Posterior cingulate gyrus (tissue), 11 donors: Measurements from ENCODE around the gene SLC5A11.

ENCODE experiments used
- DNase-seq, 10 donors: peaks; one replicate each; pipeline versions ENCODE4 v3.0.0 to v3.0.0-alpha.2; 2020 to 2021; ENCODE audit warnings: mixed read lengths in 3 of 10
- intact Hi-C: fragments of 100-400 bp; cut with DNase I; formaldehyde crosslinking; loops from one replicate; pipeline ENCODE4 v1.15.1; 2023

Gene SLC5A11

GRCh38 chr16:24915019-24915418, 69.3 kb downstream of the SLC5A11 start:
- intact Hi-C loops: no loop called here
- DNase-seq: no peak

DNA sequence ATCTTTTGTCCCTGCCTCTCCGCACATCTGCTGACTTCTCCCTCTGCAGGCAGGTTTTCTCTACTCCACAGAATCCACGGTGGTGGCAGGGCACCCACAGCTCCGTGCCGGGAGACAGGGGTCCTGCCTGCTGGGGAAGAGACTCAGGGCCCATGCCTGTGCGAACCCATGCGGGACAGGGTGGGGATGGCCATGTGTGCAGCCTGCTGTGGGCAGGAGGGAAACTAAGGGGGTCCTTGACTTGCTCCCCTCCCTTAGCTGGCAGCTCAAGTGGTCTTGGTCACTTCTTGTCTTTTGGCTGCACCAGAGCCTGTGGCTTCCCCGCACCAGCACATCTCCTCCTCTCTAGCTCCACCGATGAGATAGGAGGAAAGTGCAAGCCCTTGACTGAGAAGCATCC, 69.8 kb downstream of the SLC5A11 start:
- intact Hi-C loops: no loop called here
- DNase-seq: no peak

DNA sequence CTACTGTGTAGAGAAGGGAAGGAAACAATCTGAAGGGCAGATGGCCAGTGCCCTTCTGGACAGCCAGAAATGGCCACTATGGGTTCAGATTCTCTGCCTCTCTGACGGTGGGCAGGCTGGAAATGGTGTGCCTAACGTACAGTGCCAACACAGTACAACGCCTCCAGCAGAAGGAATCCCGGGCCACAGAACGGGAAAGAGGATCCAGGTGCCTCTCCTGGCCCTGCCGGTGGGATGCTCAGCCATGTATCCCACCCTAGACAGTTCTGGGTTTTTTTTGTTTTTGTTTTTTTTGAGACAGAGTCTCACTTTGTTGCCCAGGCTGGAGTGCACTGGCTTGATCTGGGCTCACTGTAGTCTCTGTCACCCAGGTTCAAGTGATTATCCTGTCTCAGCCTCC, 71.5 kb downstream of the SLC5A11 start:
- DNase-seq: peak in 1 of 10 donors; percentile 13
- intact Hi-C loops: no loop called here

DNA sequence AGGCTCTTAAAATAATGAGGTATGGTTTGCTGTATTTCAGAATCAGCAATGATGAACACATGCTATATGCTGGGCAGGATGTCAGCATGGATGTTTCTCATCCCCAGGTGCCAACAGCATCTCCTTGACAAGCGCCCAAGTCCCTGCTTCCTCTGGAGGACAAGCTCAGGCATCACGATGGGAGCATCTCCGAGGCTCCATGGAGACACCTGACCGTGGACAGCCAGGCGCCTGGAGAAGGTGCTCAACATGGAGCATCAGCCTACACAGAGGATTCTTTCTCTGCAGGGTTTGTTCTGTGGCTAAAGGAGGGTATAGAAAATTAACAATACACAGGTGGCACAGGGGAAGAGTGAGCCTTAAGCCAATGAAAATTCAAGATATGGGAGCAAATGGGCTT, 72.1 kb downstream of the SLC5A11 start:
- intact Hi-C loops: no loop called here
- DNase-seq: peak in 1 of 10 donors; percentile 67

DNA sequence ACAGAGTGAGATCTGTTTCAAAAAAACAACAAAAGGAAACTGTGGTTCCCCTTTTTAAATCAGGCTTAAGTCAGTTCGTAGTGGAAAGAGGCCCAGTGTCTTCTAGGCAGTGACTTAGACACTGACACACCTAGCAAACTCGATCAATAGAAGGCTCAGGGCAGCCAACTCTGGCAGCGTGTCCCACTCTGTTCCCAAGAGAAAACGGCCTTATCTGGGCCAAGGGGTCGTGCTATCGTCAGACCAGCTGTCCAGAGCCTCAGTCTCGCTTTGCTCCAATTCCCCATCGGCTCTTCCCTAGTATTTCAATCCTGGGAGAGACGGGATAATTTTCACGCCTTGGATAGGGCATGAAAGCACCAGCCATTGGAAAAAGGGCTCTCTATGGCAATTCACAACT, 72.9 kb downstream of the SLC5A11 start:
- peak in 1 of 10 donors; percentile 52 for DNase-seq
- intact Hi-C loops: no loop called here

- peak in 1 of 10 donors; percentile 20 for DNase-seq
- intact Hi-C loops: no loop called here
These were observed 73.8 kb downstream of the SLC5A11 start for GRCh38 chr16:24919536-24919935.

GRCh38 chr16:24920568-24920967, 74.8 kb downstream of the SLC5A11 start:
- peak in 1 of 10 donors; percentile 14 for DNase-seq
- intact Hi-C loops: no loop called here

GRCh38 chr16:24921229-24921628, 75.5 kb downstream of the SLC5A11 start:
- DNase-seq: peak in 2 of 10 donors; percentile 14 to 25
- intact Hi-C loops: no loop called here

GRCh38 chr16:24925163-24925562, 79.4 kb downstream of the SLC5A11 start:
- peak in 1 of 10 donors; percentile 41 for DNase-seq
- intact Hi-C loops: no loop called here

DNA sequence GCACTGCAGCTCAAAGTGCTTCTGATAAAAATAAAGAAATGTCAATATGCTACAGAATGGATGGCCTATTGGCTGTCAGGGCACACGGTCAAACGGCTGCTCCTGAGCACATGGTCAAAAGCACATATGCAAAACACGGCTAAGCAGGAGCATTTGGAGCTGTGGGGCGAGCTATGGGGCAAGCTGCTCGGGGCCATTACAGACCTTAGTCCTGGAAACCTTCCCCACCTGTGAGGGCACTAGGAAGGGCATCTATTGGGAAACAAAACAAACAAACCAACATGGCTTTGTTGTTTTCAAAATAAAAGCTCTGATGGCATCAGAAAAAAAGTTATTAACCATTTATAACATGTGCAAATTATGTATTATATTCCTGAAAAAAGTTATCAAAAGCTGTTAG, 83.6 kb downstream of the SLC5A11 start:
- intact Hi-C loops: no loop called here
- peak in 1 of 10 donors; percentile 24 for DNase-seq

DNA sequence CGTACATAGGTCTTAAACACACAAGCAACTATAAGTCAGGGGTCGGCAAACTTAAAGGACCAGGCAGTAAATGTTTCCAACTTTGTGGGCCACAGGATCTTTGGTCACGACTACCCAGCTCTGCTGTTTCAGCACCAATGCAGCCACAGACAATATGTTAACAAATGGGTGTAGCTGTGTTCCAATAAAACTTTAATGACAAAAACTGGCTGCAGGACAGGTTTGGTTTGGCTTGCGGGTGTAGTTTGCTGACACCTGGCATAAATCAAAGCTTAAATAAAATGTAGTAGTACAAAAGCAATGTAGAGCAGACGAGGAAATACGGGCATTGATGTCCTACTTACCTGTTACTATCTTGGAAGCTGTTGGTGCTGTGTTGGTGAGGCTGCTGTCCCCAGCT, 84.7 kb downstream of the SLC5A11 start:
- DNase-seq: no peak
- intact Hi-C loops: no loop called here

DNA sequence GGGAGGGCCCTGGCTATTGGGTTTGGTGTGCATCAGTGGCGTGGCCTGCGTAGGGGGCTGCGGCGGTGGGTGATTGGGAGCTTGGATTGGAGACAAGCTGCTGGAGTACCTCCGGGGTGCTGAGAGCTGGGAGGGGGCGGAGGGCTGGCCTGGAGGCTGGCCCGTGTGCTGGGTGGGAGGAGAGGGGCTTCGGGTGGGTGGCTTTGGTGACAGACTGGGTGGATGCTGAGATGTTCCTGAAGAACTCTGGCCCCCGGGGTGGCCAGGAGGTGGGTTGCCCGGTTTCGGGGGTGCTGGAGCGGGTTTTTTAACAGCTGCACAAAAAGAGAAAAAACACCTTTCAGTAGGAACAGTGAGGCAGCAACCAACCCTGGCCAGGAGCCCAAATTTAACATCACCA, 85.3 kb downstream of the SLC5A11 start:
- intact Hi-C loops: no loop called here
- DNase-seq: peak in 1 of 10 donors; percentile 49

DNA sequence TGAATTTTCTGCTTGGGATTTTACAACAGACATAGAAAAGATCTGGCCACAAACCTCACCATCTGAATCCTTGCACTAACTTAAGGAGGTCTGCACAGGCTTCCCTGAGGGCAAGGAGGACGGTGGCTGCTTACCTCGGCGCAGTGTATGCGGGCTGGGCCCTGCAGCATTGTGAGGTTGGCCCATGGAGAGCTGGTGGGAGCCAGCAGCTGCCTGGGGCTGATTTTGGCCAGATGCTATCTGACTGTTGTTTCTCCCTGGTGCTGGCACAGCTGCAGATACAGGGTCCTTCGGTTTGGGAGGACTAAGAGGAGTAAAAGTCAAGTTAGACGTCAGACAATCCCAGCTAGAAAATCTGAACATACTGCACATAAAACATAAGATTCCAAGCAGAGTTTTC, 89.6 kb downstream of the SLC5A11 start:
- intact Hi-C loops: no loop called here
- DNase-seq: no peak

- DNase-seq: no peak
- intact Hi-C loops: no loop called here
These were observed 90.4 kb downstream of the SLC5A11 start for GRCh38 chr16:24936151-24936550.

GRCh38 chr16:24939224-24939623, 93.5 kb downstream of the SLC5A11 start:
- DNase-seq: no peak
- intact Hi-C loops: no loop called here

DNA sequence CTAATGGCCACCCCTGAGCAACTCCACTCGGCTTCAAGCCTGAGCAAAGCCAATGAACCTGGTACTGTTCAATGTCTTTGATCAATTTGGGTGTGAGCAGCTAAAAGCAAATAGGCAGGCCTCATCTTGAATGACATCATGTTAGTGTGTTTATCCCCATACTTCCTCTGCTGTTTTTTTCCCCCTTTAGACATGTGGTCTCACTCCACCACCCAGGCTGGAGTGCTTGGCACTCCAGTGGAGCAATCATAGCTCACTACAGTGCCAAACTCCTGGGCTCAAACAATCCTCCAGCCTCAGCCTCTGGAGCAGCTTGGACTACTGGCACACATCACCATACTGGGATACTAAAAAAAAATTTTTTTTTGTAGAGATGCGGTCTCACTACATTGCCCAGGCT, 94.0 kb downstream of the SLC5A11 start:
- intact Hi-C loops: no loop called here

GRCh38 chr16:24943471-24943870, 97.7 kb downstream of the SLC5A11 start:
- DNase-seq: no peak
- intact Hi-C loops: no loop called here

More for the DNA sequence above, 94.0 kb downstream of the SLC5A11 start:
- no peak for DNase-seq

GRCh38 chr16:24944206-24944605, 98.4 kb downstream of the SLC5A11 start:
- no peak for DNase-seq
- intact Hi-C loops: no loop called here

GRCh38 chr16:24946155-24946554, 100.4 kb downstream of the SLC5A11 start:
- intact Hi-C loops: no loop called here
- DNase-seq: no peak

GRCh38 chr16:24950275-24950674, 104.5 kb downstream of the SLC5A11 start:
- intact Hi-C loops: no loop called here
- no peak for DNase-seq

DNA sequence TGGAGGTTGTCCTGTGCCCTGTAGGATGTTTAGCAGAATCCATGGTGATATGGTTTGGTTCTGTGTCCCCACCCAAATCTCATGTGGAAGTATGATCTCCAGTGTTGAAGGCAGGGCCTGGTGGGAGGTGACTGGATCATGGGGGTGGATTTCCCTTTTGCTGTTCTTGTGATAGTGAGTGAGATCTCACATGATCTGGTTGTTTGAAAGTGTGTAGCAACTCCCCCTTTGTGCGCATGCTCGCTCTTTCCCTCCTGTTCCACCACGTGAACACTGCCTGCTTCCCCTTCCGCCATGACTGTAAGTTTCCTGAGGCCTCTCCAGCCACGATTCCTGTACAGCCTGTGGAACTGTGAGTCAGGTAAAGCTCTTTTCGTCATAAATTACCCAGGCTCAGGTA, 107.5 kb downstream of the SLC5A11 start:
- intact Hi-C loops: no loop called here
- DNase-seq: no peak

DNA sequence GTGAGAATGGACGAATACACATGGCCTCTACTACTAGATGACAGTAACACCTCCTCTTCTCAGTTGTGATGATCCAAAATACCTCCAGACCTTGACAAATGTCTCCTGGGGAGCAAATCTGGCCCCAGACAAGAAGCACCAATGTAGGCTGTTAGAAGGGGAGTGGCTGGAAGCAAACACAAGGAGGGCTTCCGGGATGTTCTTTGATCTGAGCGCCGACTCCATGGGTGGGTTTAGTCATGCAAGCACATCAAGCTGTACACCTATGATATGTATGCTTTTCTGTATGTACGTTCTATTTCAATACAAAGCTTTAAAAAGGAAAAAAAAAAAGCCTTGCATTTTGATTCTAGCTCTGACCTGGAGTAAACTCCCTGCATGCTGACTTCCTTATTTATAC, 108.0 kb downstream of the SLC5A11 start:
- intact Hi-C loops: no loop called here
- DNase-seq: no peak

DNA sequence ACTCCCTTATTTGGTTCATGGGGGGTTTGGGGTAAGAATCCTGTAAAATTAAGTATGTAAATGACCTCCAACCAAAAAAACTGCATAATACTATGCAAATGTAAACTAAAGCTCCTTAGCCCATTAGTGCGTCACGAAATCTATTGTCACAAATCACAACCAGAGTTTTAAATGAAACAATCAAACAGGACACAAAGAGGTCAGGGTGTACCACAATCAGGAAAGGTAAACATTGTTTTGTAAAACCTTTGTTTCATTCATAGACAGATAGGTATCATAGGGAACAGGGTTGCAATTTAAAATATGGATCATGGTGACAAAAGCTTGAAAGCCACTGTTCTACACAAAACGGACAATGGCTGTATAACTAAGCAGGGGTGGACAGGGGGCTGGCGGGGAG, 108.4 kb downstream of the SLC5A11 start:
- intact Hi-C loops: no loop called here
- DNase-seq: no peak
